Lower leg skin (tissue), 3 donors: Measurements from ENCODE around the gene C1orf35.

ENCODE experiments used
- POLR2A ChIP-seq, 2 donors: fragments of 450-650 bp; IDR thresholded peaks; one replicate each; pipeline ENCODE4 v1.6.1; 2016 to 2017; ENCODE audit warnings: antibody characterized with exemption in 2 of 2, mild to moderate bottlenecking in 1 of 2, moderate library complexity in 1 of 2
- TF ChIP-seq, protein P1 (sequence below), 3 donors: fragments of 450-650 bp; IDR thresholded peaks; one replicate each; pipeline ENCODE4 v1.5.1; 2016; ENCODE audit warnings: antibody characterized with exemption in 3 of 3, mild to moderate bottlenecking in 3 of 3, moderate library complexity in 2 of 3

DNA sequence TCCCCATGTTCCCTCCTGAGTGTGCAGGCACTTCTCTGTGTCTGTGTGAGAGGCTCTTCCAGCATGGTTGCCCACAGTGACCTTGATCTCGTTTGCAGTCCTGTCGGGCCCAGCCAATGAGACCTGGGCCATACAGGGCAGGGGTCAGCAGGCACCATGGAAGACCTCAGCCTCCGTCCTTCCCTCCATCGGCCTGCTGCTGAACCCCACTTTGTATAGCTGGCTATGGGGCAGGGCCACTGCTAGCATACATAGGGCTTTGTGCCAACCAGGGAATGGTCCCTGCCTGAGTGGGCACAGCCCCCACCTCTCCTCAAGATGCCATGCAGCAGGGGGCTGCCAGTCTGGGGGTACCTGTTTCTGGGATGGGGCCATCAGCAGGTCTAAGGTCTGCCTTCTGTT lies 3.8 kb downstream of the C1orf35 start:
- TF ChIP-seq POLR2A (IDR thresholded peaks at IDR 0.05), result no peak
- TF ChIP-seq, protein P1, sequence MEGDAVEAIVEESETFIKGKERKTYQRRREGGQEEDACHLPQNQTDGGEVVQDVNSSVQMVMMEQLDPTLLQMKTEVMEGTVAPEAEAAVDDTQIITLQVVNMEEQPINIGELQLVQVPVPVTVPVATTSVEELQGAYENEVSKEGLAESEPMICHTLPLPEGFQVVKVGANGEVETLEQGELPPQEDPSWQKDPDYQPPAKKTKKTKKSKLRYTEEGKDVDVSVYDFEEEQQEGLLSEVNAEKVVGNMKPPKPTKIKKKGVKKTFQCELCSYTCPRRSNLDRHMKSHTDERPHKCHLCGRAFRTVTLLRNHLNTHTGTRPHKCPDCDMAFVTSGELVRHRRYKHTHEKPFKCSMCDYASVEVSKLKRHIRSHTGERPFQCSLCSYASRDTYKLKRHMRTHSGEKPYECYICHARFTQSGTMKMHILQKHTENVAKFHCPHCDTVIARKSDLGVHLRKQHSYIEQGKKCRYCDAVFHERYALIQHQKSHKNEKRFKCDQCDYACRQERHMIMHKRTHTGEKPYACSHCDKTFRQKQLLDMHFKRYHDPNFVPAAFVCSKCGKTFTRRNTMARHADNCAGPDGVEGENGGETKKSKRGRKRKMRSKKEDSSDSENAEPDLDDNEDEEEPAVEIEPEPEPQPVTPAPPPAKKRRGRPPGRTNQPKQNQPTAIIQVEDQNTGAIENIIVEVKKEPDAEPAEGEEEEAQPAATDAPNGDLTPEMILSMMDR (IDR thresholded peaks at IDR 0.05), result no peak
